ENCODE data around the gene CORO7. TPM values are rescaled to one million over a fixed set of nuclear protein-coding genes. Genes with fewer than 3 reads are reported as not detected.

The CORO7 gene
- polyA plus RNA-seq, 1 donor from 2014 or later = 57.6 TPM

DNA sequence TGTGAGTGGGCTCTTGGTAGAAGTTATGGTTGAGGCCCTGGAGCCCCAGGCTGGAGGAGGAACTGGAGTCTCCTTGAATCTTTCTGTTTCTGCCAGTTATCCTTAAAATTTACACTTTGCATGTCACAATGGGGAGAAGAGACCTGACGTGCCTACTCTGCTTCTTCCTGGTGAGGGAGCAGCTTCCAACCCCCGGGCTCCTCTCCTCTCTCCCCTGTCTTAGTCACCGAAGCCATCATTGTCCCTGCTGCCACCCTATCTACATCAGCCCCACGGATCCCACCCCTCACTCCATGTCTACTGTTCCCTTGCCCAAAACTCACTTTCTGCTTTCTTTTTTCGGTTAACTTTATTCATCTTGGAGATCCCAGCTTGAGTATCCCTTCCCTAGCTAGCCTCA lies 26.9 kb upstream of the CORO7 start:
- no peak overlapping the region for H3K27ac ChIP-seq (ENCODE audit: low read length)
- no peak overlapping the region for H3K9ac ChIP-seq (ENCODE audit: low read length)
- no peak overlapping the region for H3K4me2 ChIP-seq (ENCODE audit: low read length)
- no peaks in the 10 kb centered on the region for H4K20me1 ChIP-seq (ENCODE audit: insufficient read depth)
- no peaks in the 10 kb centered on the region for H3K9me2 ChIP-seq (ENCODE audit: insufficient read depth, low read length)
- no peaks in the 10 kb centered on the region for H3F3A ChIP-seq (ENCODE audit: insufficient read depth, low read length, poor library complexity, severe bottlenecking)
- H3K4me3 ChIP-seq (ENCODE audit: low read length) = no peak overlapping the region
- no peaks in the 10 kb centered on the region for H3K79me2 ChIP-seq (replicated peaks; ENCODE audit: insufficient read depth, low read length)
- no peaks in the 10 kb centered on the region for H3K36me3 ChIP-seq (ENCODE audit: insufficient read depth, low read length)
- TF ChIP-seq, protein P1, sequence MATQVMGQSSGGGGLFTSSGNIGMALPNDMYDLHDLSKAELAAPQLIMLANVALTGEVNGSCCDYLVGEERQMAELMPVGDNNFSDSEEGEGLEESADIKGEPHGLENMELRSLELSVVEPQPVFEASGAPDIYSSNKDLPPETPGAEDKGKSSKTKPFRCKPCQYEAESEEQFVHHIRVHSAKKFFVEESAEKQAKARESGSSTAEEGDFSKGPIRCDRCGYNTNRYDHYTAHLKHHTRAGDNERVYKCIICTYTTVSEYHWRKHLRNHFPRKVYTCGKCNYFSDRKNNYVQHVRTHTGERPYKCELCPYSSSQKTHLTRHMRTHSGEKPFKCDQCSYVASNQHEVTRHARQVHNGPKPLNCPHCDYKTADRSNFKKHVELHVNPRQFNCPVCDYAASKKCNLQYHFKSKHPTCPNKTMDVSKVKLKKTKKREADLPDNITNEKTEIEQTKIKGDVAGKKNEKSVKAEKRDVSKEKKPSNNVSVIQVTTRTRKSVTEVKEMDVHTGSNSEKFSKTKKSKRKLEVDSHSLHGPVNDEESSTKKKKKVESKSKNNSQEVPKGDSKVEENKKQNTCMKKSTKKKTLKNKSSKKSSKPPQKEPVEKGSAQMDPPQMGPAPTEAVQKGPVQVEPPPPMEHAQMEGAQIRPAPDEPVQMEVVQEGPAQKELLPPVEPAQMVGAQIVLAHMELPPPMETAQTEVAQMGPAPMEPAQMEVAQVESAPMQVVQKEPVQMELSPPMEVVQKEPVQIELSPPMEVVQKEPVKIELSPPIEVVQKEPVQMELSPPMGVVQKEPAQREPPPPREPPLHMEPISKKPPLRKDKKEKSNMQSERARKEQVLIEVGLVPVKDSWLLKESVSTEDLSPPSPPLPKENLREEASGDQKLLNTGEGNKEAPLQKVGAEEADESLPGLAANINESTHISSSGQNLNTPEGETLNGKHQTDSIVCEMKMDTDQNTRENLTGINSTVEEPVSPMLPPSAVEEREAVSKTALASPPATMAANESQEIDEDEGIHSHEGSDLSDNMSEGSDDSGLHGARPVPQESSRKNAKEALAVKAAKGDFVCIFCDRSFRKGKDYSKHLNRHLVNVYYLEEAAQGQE (IDR thresholded peaks at IDR 0.05; ENCODE audit: borderline replicate concordance) = no peak
- TF ChIP-seq EP300 (conservative IDR thresholded peaks at IDR 0.05; ENCODE audit: poor library complexity, severe bottlenecking) (no peak), TAF1 (IDR thresholded peaks at IDR 0.05; ENCODE audit: low read depth) (no peak), SMC3 (conservative IDR thresholded peaks at IDR 0.05; ENCODE audit: poor library complexity) (no peak), POLR2AphosphoS5 (IDR thresholded peaks at IDR 0.05) (no peak), EZH2 (IDR thresholded peaks at IDR 0.05; ENCODE audit: borderline replicate concordance, insufficient read depth, low read length, poor library complexity, severe bottlenecking) (no peak), RAD21 (conservative IDR thresholded peaks at IDR 0.05) (no peak), CTCF (IDR thresholded peaks at IDR 0.05; ENCODE audit: poor library complexity, severe bottlenecking) (no peak), MXI1 (conservative IDR thresholded peaks at IDR 0.05; ENCODE audit: poor library complexity, severe bottlenecking) (no peak)
- H3K27me3 ChIP-seq (ENCODE audit: insufficient read depth, low read depth, low read length) = no peaks in the 10 kb centered on the region
- no peaks in the 10 kb centered on the region for H3K9me3 ChIP-seq (ENCODE audit: low read length)
- no peak overlapping the region for H2AFZ ChIP-seq (ENCODE audit: low read depth, low read length)

GRCh38 chr16:4442371-4442770 lies 26.0 kb upstream of the CORO7 start:
- Histone ChIP-seq H4K20me1 (ENCODE audit: insufficient read depth) (no peaks in the 10 kb centered on the region), H3K36me3 (ENCODE audit: insufficient read depth, low read length) (no peaks in the 10 kb centered on the region)
- no peak for TF ChIP-seq SMC3 (conservative IDR thresholded peaks at IDR 0.05; ENCODE audit: poor library complexity)
- TF ChIP-seq POLR2AphosphoS5 (IDR thresholded peaks at IDR 0.05) = no peak
- TF ChIP-seq TAF1 (IDR thresholded peaks at IDR 0.05; ENCODE audit: low read depth) = no peak
- TF ChIP-seq RAD21 (conservative IDR thresholded peaks at IDR 0.05) = no peak

DNA sequence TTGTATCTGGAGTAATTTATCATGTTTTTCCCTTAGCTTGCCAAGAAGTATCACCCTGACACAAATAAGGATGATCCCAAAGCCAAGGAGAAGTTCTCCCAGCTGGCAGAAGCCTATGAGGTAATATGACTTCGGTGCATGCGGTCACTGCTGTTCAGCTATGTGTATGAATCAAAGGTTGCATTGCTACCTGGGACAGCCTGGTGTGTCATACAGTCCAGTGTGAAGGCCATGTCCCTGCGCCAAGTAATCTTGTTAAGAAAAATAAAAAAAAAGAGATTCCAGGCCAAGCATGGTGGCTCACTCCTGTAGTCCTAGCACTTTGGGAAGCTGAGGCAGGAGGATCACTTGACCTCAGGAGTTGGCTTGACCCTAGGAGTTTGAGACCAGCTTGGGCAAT lies 21.0 kb upstream of the CORO7 start:
- Histone ChIP-seq H3K79me2 (replicated peaks; ENCODE audit: insufficient read depth, low read length) (no peaks in the 10 kb centered on the region), H3K27ac (ENCODE audit: low read length) (no peak overlapping the region), H3K4me3 (ENCODE audit: low read length) (no peak overlapping the region), H3K27me3 (ENCODE audit: insufficient read depth, low read depth, low read length) (no peaks in the 10 kb centered on the region), H4K20me1 (ENCODE audit: insufficient read depth) (no peaks in the 10 kb centered on the region), H3K4me2 (ENCODE audit: low read length) (no peak overlapping the region), H2AFZ (ENCODE audit: low read depth, low read length) (no peak overlapping the region), H3K36me3 (ENCODE audit: insufficient read depth, low read length) (no peaks in the 10 kb centered on the region), H3K9me3 (ENCODE audit: low read length) (no peaks in the 10 kb centered on the region), H3F3A (ENCODE audit: insufficient read depth, low read length, poor library complexity, severe bottlenecking) (no peaks in the 10 kb centered on the region), H3K9ac (ENCODE audit: low read length) (no peak overlapping the region), H3K9me2 (ENCODE audit: insufficient read depth, low read length) (no peaks in the 10 kb centered on the region)
- no peak for TF ChIP-seq MXI1 (conservative IDR thresholded peaks at IDR 0.05; ENCODE audit: poor library complexity, severe bottlenecking)
- TF ChIP-seq EZH2 (IDR thresholded peaks at IDR 0.05; ENCODE audit: borderline replicate concordance, insufficient read depth, low read length, poor library complexity, severe bottlenecking) = no peak
- TF ChIP-seq EP300 (conservative IDR thresholded peaks at IDR 0.05; ENCODE audit: poor library complexity, severe bottlenecking) = no peak
- TF ChIP-seq, protein P1 (IDR thresholded peaks at IDR 0.05; ENCODE audit: borderline replicate concordance) = no peak
- TF ChIP-seq RAD21 (conservative IDR thresholded peaks at IDR 0.05) = no peak
- no peak for TF ChIP-seq TAF1 (IDR thresholded peaks at IDR 0.05; ENCODE audit: low read depth)
- no peak for TF ChIP-seq POLR2AphosphoS5 (IDR thresholded peaks at IDR 0.05)
- no peak for TF ChIP-seq SMC3 (conservative IDR thresholded peaks at IDR 0.05; ENCODE audit: poor library complexity)
- TF ChIP-seq CTCF (IDR thresholded peaks at IDR 0.05; ENCODE audit: poor library complexity, severe bottlenecking) = no peak

More at GRCh38 chr16:4442371-4442770, 26.0 kb upstream of the CORO7 start:
- H2AFZ ChIP-seq (ENCODE audit: low read depth, low read length) = no peak overlapping the region
- no peaks in the 10 kb centered on the region for H3K27me3 ChIP-seq (ENCODE audit: insufficient read depth, low read depth, low read length)
- H3K27ac ChIP-seq (ENCODE audit: low read length) = no peak overlapping the region
- H3K9ac ChIP-seq (ENCODE audit: low read length) = no peak overlapping the region
- no peak overlapping the region for H3K4me3 ChIP-seq (ENCODE audit: low read length)
- no peaks in the 10 kb centered on the region for H3K9me3 ChIP-seq (ENCODE audit: low read length)
- H3K4me2 ChIP-seq (ENCODE audit: low read length) = no peak overlapping the region
- H3K79me2 ChIP-seq (replicated peaks; ENCODE audit: insufficient read depth, low read length) = no peaks in the 10 kb centered on the region
- no peaks in the 10 kb centered on the region for H3K9me2 ChIP-seq (ENCODE audit: insufficient read depth, low read length)
- no peaks in the 10 kb centered on the region for H3F3A ChIP-seq (ENCODE audit: insufficient read depth, low read length, poor library complexity, severe bottlenecking)

All from neural cell (in vitro differentiated cells).